HEK293 (cell line): ENCODE results near the gene SELENOM.
A peak's percentile ranks its signal among the peaks of the same experiment; 100 is the strongest.

ENCODE experiments used
- CTCF ChIA-PET: fragments of 350-600 bp; formaldehyde crosslinking; extraction: SDS; loops from one replicate; lab custom pipeline; 2021; ENCODE audit warnings: antibody characterized with exemption; lab: Yijun Ruan, JAX
- POLR2A ChIA-PET: fragments of 300-600 bp; formaldehyde crosslinking; extraction: SDS; loops from one replicate; lab custom pipeline; 2020; ENCODE audit warnings: antibody characterized with exemption, inconsistent platforms; lab: Yijun Ruan, JAX
- H3K27ac ChIP-seq: fragments of 200-500 bp; sonication (Bioruptor generic); 2 replicates; pipeline ENCODE4 v1.5.1; 2014; ENCODE audit warnings: low read depth, low read length, control low read depth, inconsistent platforms; ENCODE audit errors: extremely low read depth
- H3K36me3 ChIP-seq, 2 experiments: fragments of 200-500 bp in 1 of 2; sonication (Bioruptor generic) in 1 of 2; 1 replicate in 1 of 2; 2 replicates in 1 of 2; pipeline ENCODE4 v1.5.1; 2014 to 2017; ENCODE audit warnings: inconsistent platforms in 2 of 2, low read length in 2 of 2; ENCODE audit not compliant: control insufficient read depth in 2 of 2, insufficient read depth in 1 of 2
- H3K4me1 ChIP-seq: fragments of 200-500 bp; sonication (Bioruptor generic); 2 replicates; pipeline ENCODE4 v1.5.1; 2014; ENCODE audit warnings: mild to moderate bottlenecking, low read length, inconsistent platforms; ENCODE audit not compliant: control insufficient read depth, insufficient read depth
- H3K4me3 ChIP-seq: 2 replicates; pipeline ENCODE4 v1.5.1; 2011; ENCODE audit warnings: low read depth, mild to moderate bottlenecking, control low read depth, low read length, moderate library complexity
- H3K9me3 ChIP-seq: fragments of 200-500 bp; sonication (Bioruptor generic); 2 replicates; pipeline ENCODE4 v1.5.1; 2014; ENCODE audit warnings: low read depth, low read length, inconsistent platforms; ENCODE audit not compliant: control insufficient read depth, insufficient read depth
- ATF2 ChIP-seq: fragments of 450-650 bp; formaldehyde crosslinking; IDR thresholded peaks from 2 replicates; pipeline ENCODE4 v1.5.1; 2016; ENCODE audit warnings: missing biosample characterization, missing genetic modification characterization, low read depth
- CTCF ChIP-seq: fragments of 450-650 bp; formaldehyde crosslinking; IDR thresholded peaks from 2 replicates; pipeline ENCODE4 v1.5.1; 2016; ENCODE audit warnings: missing biosample characterization, missing genetic modification characterization
- EGR2 ChIP-seq: fragments of 450-650 bp; formaldehyde crosslinking; IDR thresholded peaks from 2 replicates; pipeline ENCODE4 v1.5.1; 2016; ENCODE audit warnings: low read depth, missing biosample characterization, missing genetic modification characterization
- IKZF3 ChIP-seq: fragments of 450-650 bp; IDR thresholded peaks from 2 replicates; pipeline ENCODE4 v1.5.0; 2018; ENCODE audit warnings: missing biosample characterization, mild to moderate bottlenecking, missing genetic modification characterization, moderate library complexity
- KLF7 ChIP-seq: fragments of 450-650 bp; formaldehyde crosslinking; IDR thresholded peaks from 2 replicates; pipeline ENCODE4 v1.5.1; 2016; ENCODE audit warnings: missing biosample characterization, missing genetic modification characterization, borderline replicate concordance
- KLF8 ChIP-seq: fragments of 450-650 bp; formaldehyde crosslinking; IDR thresholded peaks from 2 replicates; pipeline ENCODE4 v1.5.1; 2016; ENCODE audit warnings: missing biosample characterization, missing genetic modification characterization
- PATZ1 ChIP-seq: fragments of 450-650 bp; formaldehyde crosslinking; IDR thresholded peaks from 2 replicates; pipeline ENCODE4 v1.5.1; 2016; ENCODE audit warnings: missing biosample characterization, missing genetic modification characterization
- SALL2 ChIP-seq: fragments of 450-650 bp; formaldehyde crosslinking; IDR thresholded peaks from 2 replicates; pipeline ENCODE4 v1.5.0; 2017; ENCODE audit warnings: missing biosample characterization, mild to moderate bottlenecking, missing genetic modification characterization, borderline replicate concordance
- TRIM28 ChIP-seq: IDR thresholded peaks from 2 replicates; pipeline ENCODE4 v1.6.1; 2011; ENCODE audit warnings: low read length, control low read depth, borderline replicate concordance
- ZFP69B ChIP-seq: fragments of 450-650 bp; formaldehyde crosslinking; IDR thresholded peaks from 2 replicates; pipeline ENCODE4 v1.5.1; 2016; ENCODE audit warnings: missing biosample characterization, missing genetic modification characterization
- ZNF221 ChIP-seq: fragments of 450-650 bp; formaldehyde crosslinking; IDR thresholded peaks from 2 replicates; pipeline ENCODE4 v1.5.1; 2017; ENCODE audit warnings: missing biosample characterization, missing genetic modification characterization, borderline replicate concordance
- ZNF292 ChIP-seq: fragments of 450-650 bp; formaldehyde crosslinking; IDR thresholded peaks from 2 replicates; pipeline ENCODE4 v1.5.1; 2016; ENCODE audit warnings: low read depth, missing biosample characterization, missing genetic modification characterization, borderline replicate concordance
- ZNF335 ChIP-seq: fragments of 450-650 bp; formaldehyde crosslinking; conservative IDR thresholded peaks from 2 replicates; pipeline ENCODE4 v1.5.1; 2016; ENCODE audit warnings: missing biosample characterization, missing genetic modification characterization
- ZNF391 ChIP-seq: fragments of 450-650 bp; formaldehyde crosslinking; IDR thresholded peaks from 2 replicates; pipeline ENCODE4 v1.5.1; 2016; ENCODE audit warnings: low read depth, missing biosample characterization, missing genetic modification characterization, borderline replicate concordance
- ZNF404 ChIP-seq: fragments of 450-650 bp; formaldehyde crosslinking; IDR thresholded peaks from 2 replicates; pipeline ENCODE4 v1.5.1; 2017; ENCODE audit warnings: missing biosample characterization, missing genetic modification characterization
- ZNF555 ChIP-seq: fragments of 450-650 bp; formaldehyde crosslinking; conservative IDR thresholded peaks from 2 replicates; pipeline ENCODE4 v1.5.1; 2017; ENCODE audit warnings: missing biosample characterization, mild to moderate bottlenecking, missing genetic modification characterization, inconsistent platforms
- ZNF654 ChIP-seq: fragments of 450-650 bp; formaldehyde crosslinking; IDR thresholded peaks from 2 replicates; pipeline ENCODE4 v1.5.1; 2016; ENCODE audit warnings: low read depth, missing biosample characterization, missing genetic modification characterization
- ZNF660 ChIP-seq: fragments of 450-650 bp; IDR thresholded peaks from 2 replicates; pipeline ENCODE4 v1.5.1; 2018; ENCODE audit warnings: missing biosample characterization, mild to moderate bottlenecking, missing genetic modification characterization
- ZNF692 ChIP-seq: fragments of 450-650 bp; formaldehyde crosslinking; IDR thresholded peaks from 2 replicates; pipeline ENCODE4 v1.5.1; 2016; ENCODE audit warnings: missing biosample characterization, missing genetic modification characterization
- ZSCAN30 ChIP-seq: fragments of 450-650 bp; IDR thresholded peaks from 2 replicates; pipeline ENCODE4 v1.5.1; 2018; ENCODE audit warnings: missing biosample characterization, mild to moderate bottlenecking, missing genetic modification characterization, moderate library complexity

Gene SELENOM

GRCh38 chr22:31150615-31151014 lies 43.2 kb upstream of the SELENOM start:
- CTCF ChIA-PET, result interaction anchor here (0.7 to 3.5 kb wide), 9 partner anchors 11 to 516 kb away, joined by 3 to 28 read pairs (median 6); partner anchors contain the start of genes INPP5J, SELENOM and SLC35E4
- POLR2A ChIA-PET, result interaction anchor here (1.0 kb wide), 1 partner anchor 9 kb away, joined by 3 read pairs; the partner anchor contains the start of gene RNF185
- no peak for TF ChIP-seq SALL2 (tag by site-specific recombination)
- peak; percentile 16; the same call in 1 of the 2 replicates for TF ChIP-seq CTCF (tag by site-specific recombination)
- TF ChIP-seq PATZ1 (tag by site-specific recombination), result no peak
- Histone ChIP-seq H3K4me3 (no peak overlapping the region), H3K9me3 (no peaks in the 10 kb centered on the region), H3K27ac (no peak overlapping the region), H3K4me1 (no peaks in the 10 kb centered on the region), H3K36me3 (no peaks in the 10 kb centered on the region)

GRCh38 chr22:31148953-31149627 lies 41.7 kb upstream of the SELENOM start:
- H3K27ac ChIP-seq, result no peak overlapping the region
- no peak overlapping the region for H3K4me3 ChIP-seq
- ChIA-PET CTCF (interaction anchor here (0.6 to 3.8 kb wide), 40 partner anchors 8 to 395 kb away, joined by 3 to 54 read pairs (median 4); partner anchors contain the start of genes LIMK2, PLA2G3, RNF185 and SELENOM), POLR2A (no interaction called here)
- no peaks in the 10 kb centered on the region for H3K36me3 ChIP-seq
- H3K9me3 ChIP-seq, result no peaks in the 10 kb centered on the region
- H3K4me1 ChIP-seq, result no peaks in the 10 kb centered on the region
- TF ChIP-seq ATF2 (no peak), EGR2 (tag by site-specific recombination) (no peak), ZNF660 (tag by site-specific recombination) (peak; percentile 68; the same call in 1 of the 2 replicates), ZNF654 (peak; percentile 98), ZNF292 (tag by site-specific recombination) (no peak), ZNF404 (tag by site-specific recombination) (no peak), ZSCAN30 (tag by site-specific recombination) (peak; percentile 80), ZNF391 (no peak), ZNF221 (tag by site-specific recombination) (no peak), ZNF692 (tag by site-specific recombination) (peak; percentile 81), IKZF3 (tag by site-specific recombination) (peak; percentile 83), ZNF555 (tag by site-specific recombination) (no peak), ZFP69B (peak; percentile 81), ZNF335 (0 out of 2 replicates have a peak, but pooled peaks have one; percentile 39), KLF8 (tag by site-specific recombination) (0 out of 2 replicates have a peak, but pooled peaks have one; percentile 25), KLF7 (tag by site-specific recombination) (peak; percentile 36; the same call in 1 of the 2 replicates), TRIM28 (peak; percentile 73; the same call in 1 of the 2 replicates)
